K562 (cell line): Measurements from ENCODE around the gene LPIN1. TPM values are rescaled to one million over a fixed set of nuclear protein-coding genes. Genes with fewer than 3 reads are reported as not detected.

Experiments
- ATAC-seq: fragments of 200-7000 bp; cut with Tn5 transposase; 3 replicates; pipeline ENCODE4 v1.9.1; 2020; ENCODE audit warnings: moderate library complexity
- BruUV-seq: library from RNA; stranded (reverse); fragments of 400-500 nt; replicated peaks from 2 replicates; lab custom pipeline; 2021; lab: Mats Ljungman, UMichigan
- CTCF ChIA-PET: fragments of 300-600 bp; formaldehyde crosslinking; extraction: SDS; loops from one replicate; lab custom pipeline; 2021; ENCODE audit warnings: low intra/inter-chr PET ratio; lab: Yijun Ruan, JAX
- POLR2A ChIA-PET: fragments of 300-600, 350-650 bp; sonication (Branson Sonifier 250); formaldehyde crosslinking; extraction: SDS; loops from one replicate; lab custom pipeline; 2021; ENCODE audit warnings: antibody characterized with exemption, inconsistent platforms; lab: Yijun Ruan, JAX
- DNase-seq, 4 experiments: peaks; one replicate each; pipeline versions ENCODE4 v3.0.0 to v3.0.0-alpha.2; 2011 to 2018; ENCODE audit warnings: low spot score in 3 of 4, mixed read lengths in 3 of 4; ENCODE audit errors: extremely low read depth in 1 of 4
- FAIRE-seq: peaks from 2 replicates; lab custom pipeline; 2011; peaks lifted over from hg19 to GRCh38; lab: Jason Lieb, UNC
- H2AFZ ChIP-seq: 2 replicates; pipeline ENCODE4 v1.6.0; 2011; ENCODE audit warnings: low read depth, low read length, control low read depth, inconsistent platforms
- H3K27ac ChIP-seq: fragments of 200-600 bp; 3 replicates; pipeline ENCODE4 v1.8.0; 2011; ENCODE audit warnings: low read depth, mild to moderate bottlenecking, control low read depth, inconsistent platforms, low read length, moderate library complexity, mixed read lengths; ENCODE audit errors: extremely low read depth
- H3K27me3 ChIP-seq, 2 experiments: fragments of 300-600 bp in 1 of 2; 2 replicates in 1 of 2; 3 replicates in 1 of 2; pipeline versions ENCODE4 v1.6.0 to v1.8.0; 2011; ENCODE audit warnings: inconsistent platforms in 2 of 2, low read length in 2 of 2, mild to moderate bottlenecking in 1 of 2, mixed read lengths in 1 of 2, moderate library complexity in 1 of 2; ENCODE audit not compliant: control insufficient read depth in 2 of 2, insufficient read depth in 2 of 2
- H3K36me3 ChIP-seq: fragments of 300-600 bp; 3 replicates; pipeline ENCODE4 v1.8.0; 2011; ENCODE audit warnings: mild to moderate bottlenecking, low read length, inconsistent platforms; ENCODE audit not compliant: control insufficient read depth, insufficient read depth
- H3K4me1 ChIP-seq, 2 experiments: fragments of 200-600 bp in 1 of 2; replicated peaks in 1 of 2; 2 replicates in 1 of 2; 3 replicates in 1 of 2; pipeline versions ENCODE4 v1.5.1 to v1.8.0; 2011; ENCODE audit warnings: inconsistent platforms in 2 of 2, low read length in 2 of 2, mild to moderate bottlenecking in 1 of 2, mixed read lengths in 1 of 2, moderate library complexity in 1 of 2; ENCODE audit not compliant: control insufficient read depth in 2 of 2, insufficient read depth in 2 of 2
- H3K4me2 ChIP-seq: 2 replicates; pipeline ENCODE4 v1.6.1; 2011; ENCODE audit warnings: low read length, control low read depth, inconsistent platforms, mixed read lengths; ENCODE audit not compliant: insufficient read depth
- H3K4me3 ChIP-seq: fragments of 200-600 bp; sonication (generic), shearing (Covaris generic); 2 replicates; pipeline ENCODE4 v1.5.1; 2016; ENCODE audit warnings: control low read depth, inconsistent platforms
- H3K79me2 ChIP-seq: fragments of 200-600 bp; 3 replicates; pipeline ENCODE4 v1.8.0; 2011; ENCODE audit warnings: low read length, inconsistent platforms; ENCODE audit not compliant: control insufficient read depth, insufficient read depth
- H3K9ac ChIP-seq, 2 experiments: 2 replicates each; pipeline versions ENCODE4 v1.6.0 to v1.6.1; 2011; ENCODE audit warnings: low read depth in 2 of 2, low read length in 2 of 2, control low read depth in 1 of 2, inconsistent platforms in 1 of 2, mild to moderate bottlenecking in 1 of 2, mixed read lengths in 1 of 2; ENCODE audit not compliant: insufficient read depth in 1 of 2
- H3K9me1 ChIP-seq: one replicate; pipeline ENCODE4 v1.6.0; 2011; ENCODE audit warnings: inconsistent platforms, mild to moderate bottlenecking, low read length, moderate library complexity; ENCODE audit not compliant: control insufficient read depth, insufficient read depth
- H3K9me3 ChIP-seq: replicated peaks from 2 replicates; pipeline ENCODE4 v1.5.1; 2011; ENCODE audit warnings: low read depth, low read length, inconsistent platforms; ENCODE audit not compliant: control insufficient read depth, insufficient read depth
- H4K20me1 ChIP-seq: replicated peaks from 2 replicates; pipeline ENCODE4 v1.6.1; 2011; ENCODE audit warnings: low read length, inconsistent platforms, mixed read lengths; ENCODE audit not compliant: control insufficient read depth, insufficient read depth
- ARHGAP35 ChIP-seq: fragments of 450-650 bp; IDR thresholded peaks from 2 replicates; pipeline ENCODE4 v1.6.1; 2018; ENCODE audit not compliant: partially characterized antibody
- CSDE1 ChIP-seq, 2 experiments: fragments of 450-650 bp; IDR thresholded peaks; 2 replicates each; pipeline ENCODE4 v1.6.1; 2016; ENCODE audit warnings: mild to moderate bottlenecking in 1 of 2
- HNRNPUL1 ChIP-seq: fragments of 200-400 bp; formaldehyde crosslinking; IDR thresholded peaks from 2 replicates; pipeline ENCODE4 v1.6.1; 2017; ENCODE audit warnings: low read length
- PCBP1 ChIP-seq: fragments of 200-400 bp; formaldehyde crosslinking; IDR thresholded peaks from 2 replicates; pipeline ENCODE4 v1.6.1; 2018; ENCODE audit warnings: mild to moderate bottlenecking, low read depth, low read length; ENCODE audit not compliant: poor library complexity, severe bottlenecking
- SAFB2 ChIP-seq: fragments of 200-400 bp; formaldehyde crosslinking; IDR thresholded peaks from 2 replicates; pipeline ENCODE4 v1.6.1; 2018; ENCODE audit warnings: borderline replicate concordance, low read length, low read depth, moderate library complexity; ENCODE audit not compliant: severe bottlenecking
- SNIP1 ChIP-seq: fragments of 450-650 bp; IDR thresholded peaks from 2 replicates; pipeline ENCODE4 v1.7.1; 2017; ENCODE audit warnings: low read depth, mild to moderate bottlenecking
- U2AF1 ChIP-seq: fragments of 200-400 bp; formaldehyde crosslinking; optimal IDR thresholded peaks from 2 replicates; pipeline ENCODE3; 2017; ENCODE audit warnings: mild to moderate bottlenecking, low read depth, low read length, moderate library complexity
- ZC3H11A ChIP-seq: IDR thresholded peaks from 2 replicates; pipeline ENCODE4 v1.6.1; 2012; ENCODE audit warnings: low read depth, low read length, improper control_type of control experiment
- ZNF41 ChIP-seq: fragments of 250-450 bp; sonication (Bioruptor Pico); conservative IDR thresholded peaks from 2 replicates; pipeline ENCODE4 v1.4.0; 2020; ENCODE audit warnings: mild to moderate bottlenecking
- WGBS: fragments of 100-300 bp; shearing (Covaris generic); methylation state at CpG from one replicate; pipeline ENCODE4 v1.1.6; 2016; ENCODE audit warnings: low coverage, mixed read lengths; ENCODE audit not compliant: insufficient coverage; ENCODE audit errors: missing lambda C conversion rate; 5-methylcytosine and 5-hydroxymethylcytosine counted together
- in situ Hi-C: fragments of 300-500 bp; cut with MboI; formaldehyde crosslinking; loops from 4 replicates; pipeline ENCODE4 v1.15.0; 2018; ENCODE audit warnings: inconsistent platforms, mixed read lengths
- intact Hi-C: fragments of 100-400 bp; cut with micrococcal nuclease; formaldehyde crosslinking; loops from 2 replicates; pipeline ENCODE4 v1.14.2; 2022
- polyA plus RNA-seq, 8 experiments: library from polyadenylated mRNA; depleted of rRNA in 4 of 8; stranded (reverse) in 5 of 8; unstranded in 3 of 8; fragments of >200 nt; fragmentation: Nextera tagmentation in 2 of 8; fragmentation: Illumina TruSeq in 1 of 8; extraction: Ambion mirVana in 2 of 8; extraction: Trizol in 1 of 8; gene quantifications; 2 replicates each; pipeline versions ENCODE4 v1.2.1 to v1.2.3, GENCODE V29; 2011 to 2014; ENCODE audit warnings: inconsistent platforms in 1 of 8, missing spikeins in 1 of 8
- total RNA-seq, 7 experiments: library from RNA; depleted of rRNA in 6 of 7; stranded (reverse); fragments of >200 nt in 6 of 7; fragmentation: Illumina TruSeq in 2 of 7; extraction: Trizol in 2 of 7; gene quantifications; 2 replicates each; pipeline versions ENCODE4 v1.2.1 to v1.2.3, GENCODE V29; 2011 to 2021; ENCODE audit warnings: low replicate concordance in 1 of 7
- TF ChIP-seq, protein P1 (sequence below): sonication (generic); formaldehyde crosslinking; IDR thresholded peaks from 2 replicates; pipeline ENCODE4 v1.8.1; 2023; ENCODE audit warnings: missing genetic modification reagents, mild to moderate bottlenecking, borderline replicate concordance
- TF ChIP-seq, protein P2 (sequence below), 3 experiments: IDR thresholded peaks in 2 of 3; conservative IDR thresholded peaks in 1 of 3; 2 replicates each; pipeline ENCODE4 v1.5.1; 2011 to 2012; ENCODE audit warnings: low read length in 3 of 3, mild to moderate bottlenecking in 3 of 3, control low read depth in 2 of 3, improper control_type of control experiment in 1 of 3, inconsistent platforms in 1 of 3, low read depth in 1 of 3, mixed read lengths in 1 of 3, moderate library complexity in 1 of 3; ENCODE audit not compliant: insufficient read depth in 2 of 3
- TF ChIP-seq, protein P3 (sequence below), 3 experiments: fragments of 200-800 bp in 1 of 3; sonication (Bioruptor generic) in 1 of 3; sonication (generic) in 1 of 3; formaldehyde crosslinking in 1 of 3; IDR thresholded peaks; 2 replicates each; pipeline versions ENCODE4 v1.6.1 to v1.8.0; 2016 to 2022; ENCODE audit warnings: mild to moderate bottlenecking in 2 of 3, missing compliant biosample characterization in 2 of 3, missing genetic modification characterization in 2 of 3, missing genetic modification reagents in 1 of 3
- TF ChIP-seq, protein P4 (sequence below): fragments of 250-450 bp; sonication (Bioruptor Pico); IDR thresholded peaks from 2 replicates; pipeline ENCODE4 v1.9.0; 2021; ENCODE audit warnings: mild to moderate bottlenecking

The LPIN1 gene
- total and polyA plus RNA-seq, 9 of the 15 experiments (the other 6 are each of a cell fraction or from before 2014, with no cell fraction given), result 9.2 to 84.0 (median 27.8) TPM

DNA sequence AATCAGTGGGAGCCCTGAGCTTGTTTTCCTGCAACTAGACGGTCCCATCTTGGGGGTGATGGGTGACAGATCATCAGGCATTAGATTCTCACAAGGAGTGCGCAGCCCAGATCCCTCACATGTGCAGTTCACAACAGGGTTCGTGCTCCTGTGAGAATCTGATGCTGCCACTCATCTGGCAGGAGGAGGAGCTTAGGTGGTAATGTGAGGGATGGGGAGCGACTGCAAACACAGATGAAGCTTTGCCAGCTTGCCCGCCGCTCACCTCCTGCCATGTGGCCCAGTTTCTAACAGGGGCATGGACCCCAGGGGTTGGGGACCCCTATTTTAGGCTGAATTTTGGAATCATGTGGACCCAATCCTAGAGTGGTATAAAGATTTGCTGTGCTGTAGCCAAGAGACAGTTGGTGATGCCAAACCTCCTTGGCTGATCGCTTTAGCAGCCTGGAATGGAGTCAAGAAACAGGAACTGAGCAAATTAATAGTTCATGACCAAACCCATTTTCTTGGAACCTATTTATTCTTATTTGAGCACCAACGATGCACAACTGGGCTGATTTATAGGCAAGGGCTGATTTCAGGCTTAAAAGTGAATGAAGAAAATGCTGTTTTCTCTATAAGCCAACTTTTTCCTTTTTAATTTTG lies 25.7 kb downstream of the LPIN1 start:
- no peaks in the 10 kb centered on the region for H3K9me3 ChIP-seq
- FAIRE-seq (peak; percentile 6), ATAC-seq (no peak), DNase-seq (no peak)
- CTCF ChIA-PET, result interaction anchor here (0.6 kb wide), 1 partner anchor 13 kb away, joined by 4 read pairs; no protein-coding TSS in a partner anchor
- POLR2A ChIA-PET, result interaction anchor here (0.7 to 1.0 kb wide), 2 partner anchors 28 to 56 kb away, joined by 3 to 4 read pairs; no protein-coding TSS in a partner anchor
- H4K20me1 ChIP-seq, result no peaks in the 10 kb centered on the region
- 91% methylated on average over 8 of the region's 8 CpGs for WGBS
- H3K4me2 ChIP-seq, result no peak overlapping the region
- no peak overlapping the region for H3K27ac ChIP-seq
- H3K4me3 ChIP-seq, result no peak overlapping the region
- H2AFZ ChIP-seq, result no peak overlapping the region
- in situ Hi-C loops, result no loop called here
- H3K27me3 ChIP-seq, result no peaks in the 10 kb centered on the region
- H3K9me1 ChIP-seq, result no peaks in the 10 kb centered on the region
- intact Hi-C loops, result loop anchor here (10.0 kb wide), 1 partner anchor 167 kb away; no protein-coding TSS in a partner anchor
- no TSS peak for BruUV-seq
- H3K4me1 ChIP-seq, result peaks cover 4 to 11% of the 10 kb centered on the region in 2 experiments; a peak in 4 of 5 replicates
- no peaks in the 10 kb centered on the region for H3K79me2 ChIP-seq
- no peak overlapping the region for H3K9ac ChIP-seq
- H3K36me3 ChIP-seq, result peaks cover 94% of the 10 kb centered on the region
- TF ChIP-seq, protein P1, sequence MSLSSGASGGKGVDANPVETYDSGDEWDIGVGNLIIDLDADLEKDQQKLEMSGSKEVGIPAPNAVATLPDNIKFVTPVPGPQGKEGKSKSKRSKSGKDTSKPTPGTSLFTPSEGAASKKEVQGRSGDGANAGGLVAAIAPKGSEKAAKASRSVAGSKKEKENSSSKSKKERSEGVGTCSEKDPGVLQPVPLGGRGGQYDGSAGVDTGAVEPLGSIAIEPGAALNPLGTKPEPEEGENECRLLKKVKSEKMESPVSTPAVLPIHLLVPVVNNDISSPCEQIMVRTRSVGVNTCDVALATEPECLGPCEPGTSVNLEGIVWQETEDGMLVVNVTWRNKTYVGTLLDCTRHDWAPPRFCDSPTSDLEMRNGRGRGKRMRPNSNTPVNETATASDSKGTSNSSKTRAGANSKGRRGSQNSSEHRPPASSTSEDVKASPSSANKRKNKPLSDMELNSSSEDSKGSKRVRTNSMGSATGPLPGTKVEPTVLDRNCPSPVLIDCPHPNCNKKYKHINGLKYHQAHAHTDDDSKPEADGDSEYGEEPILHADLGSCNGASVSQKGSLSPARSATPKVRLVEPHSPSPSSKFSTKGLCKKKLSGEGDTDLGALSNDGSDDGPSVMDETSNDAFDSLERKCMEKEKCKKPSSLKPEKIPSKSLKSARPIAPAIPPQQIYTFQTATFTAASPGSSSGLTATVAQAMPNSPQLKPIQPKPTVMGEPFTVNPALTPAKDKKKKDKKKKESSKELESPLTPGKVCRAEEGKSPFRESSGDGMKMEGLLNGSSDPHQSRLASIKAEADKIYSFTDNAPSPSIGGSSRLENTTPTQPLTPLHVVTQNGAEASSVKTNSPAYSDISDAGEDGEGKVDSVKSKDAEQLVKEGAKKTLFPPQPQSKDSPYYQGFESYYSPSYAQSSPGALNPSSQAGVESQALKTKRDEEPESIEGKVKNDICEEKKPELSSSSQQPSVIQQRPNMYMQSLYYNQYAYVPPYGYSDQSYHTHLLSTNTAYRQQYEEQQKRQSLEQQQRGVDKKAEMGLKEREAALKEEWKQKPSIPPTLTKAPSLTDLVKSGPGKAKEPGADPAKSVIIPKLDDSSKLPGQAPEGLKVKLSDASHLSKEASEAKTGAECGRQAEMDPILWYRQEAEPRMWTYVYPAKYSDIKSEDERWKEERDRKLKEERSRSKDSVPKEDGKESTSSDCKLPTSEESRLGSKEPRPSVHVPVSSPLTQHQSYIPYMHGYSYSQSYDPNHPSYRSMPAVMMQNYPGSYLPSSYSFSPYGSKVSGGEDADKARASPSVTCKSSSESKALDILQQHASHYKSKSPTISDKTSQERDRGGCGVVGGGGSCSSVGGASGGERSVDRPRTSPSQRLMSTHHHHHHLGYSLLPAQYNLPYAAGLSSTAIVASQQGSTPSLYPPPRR, result no peak
- TF ChIP-seq SNIP1, result no peak
- TF ChIP-seq, protein P2, sequence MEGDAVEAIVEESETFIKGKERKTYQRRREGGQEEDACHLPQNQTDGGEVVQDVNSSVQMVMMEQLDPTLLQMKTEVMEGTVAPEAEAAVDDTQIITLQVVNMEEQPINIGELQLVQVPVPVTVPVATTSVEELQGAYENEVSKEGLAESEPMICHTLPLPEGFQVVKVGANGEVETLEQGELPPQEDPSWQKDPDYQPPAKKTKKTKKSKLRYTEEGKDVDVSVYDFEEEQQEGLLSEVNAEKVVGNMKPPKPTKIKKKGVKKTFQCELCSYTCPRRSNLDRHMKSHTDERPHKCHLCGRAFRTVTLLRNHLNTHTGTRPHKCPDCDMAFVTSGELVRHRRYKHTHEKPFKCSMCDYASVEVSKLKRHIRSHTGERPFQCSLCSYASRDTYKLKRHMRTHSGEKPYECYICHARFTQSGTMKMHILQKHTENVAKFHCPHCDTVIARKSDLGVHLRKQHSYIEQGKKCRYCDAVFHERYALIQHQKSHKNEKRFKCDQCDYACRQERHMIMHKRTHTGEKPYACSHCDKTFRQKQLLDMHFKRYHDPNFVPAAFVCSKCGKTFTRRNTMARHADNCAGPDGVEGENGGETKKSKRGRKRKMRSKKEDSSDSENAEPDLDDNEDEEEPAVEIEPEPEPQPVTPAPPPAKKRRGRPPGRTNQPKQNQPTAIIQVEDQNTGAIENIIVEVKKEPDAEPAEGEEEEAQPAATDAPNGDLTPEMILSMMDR (IDR thresholded peaks at IDR 0.05 in 2 of 3, conservative IDR thresholded peaks at IDR 0.05 in 1 of 3; ENCODE audit: insufficient read depth in 2 of 3, low read depth in 1 of 3, low read length in 3 of 3), result no peak
- TF ChIP-seq, protein P3, sequence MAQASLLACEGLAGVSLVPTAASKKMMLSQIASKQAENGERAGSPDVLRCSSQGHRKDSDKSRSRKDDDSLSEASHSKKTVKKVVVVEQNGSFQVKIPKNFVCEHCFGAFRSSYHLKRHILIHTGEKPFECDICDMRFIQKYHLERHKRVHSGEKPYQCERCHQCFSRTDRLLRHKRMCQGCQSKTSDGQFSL (CRISPR knock-in tag; IDR thresholded peaks at IDR 0.05), result no peak
- TF ChIP-seq, protein P3 (tag; IDR thresholded peaks at IDR 0.05), result no peak
- no peak for TF ChIP-seq ZC3H11A
- TF ChIP-seq PCBP1, result no peak
- no peak for TF ChIP-seq HNRNPUL1
- TF ChIP-seq SAFB2, result no peak
- no peak for TF ChIP-seq ZNF41 (CRISPR knock-in tag)
- TF ChIP-seq CSDE1 (IDR thresholded peaks at IDR 0.05), result no peak
- TF ChIP-seq, protein P4, sequence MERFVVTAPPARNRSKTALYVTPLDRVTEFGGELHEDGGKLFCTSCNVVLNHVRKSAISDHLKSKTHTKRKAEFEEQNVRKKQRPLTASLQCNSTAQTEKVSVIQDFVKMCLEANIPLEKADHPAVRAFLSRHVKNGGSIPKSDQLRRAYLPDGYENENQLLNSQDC (CRISPR knock-in tag), result no peak
- no peak for TF ChIP-seq U2AF1
- no peak for TF ChIP-seq ARHGAP35
